GM21381 (cell line): ENCODE measurements around the gene SYNE2.

Experiments used
- ATAC-seq: cut with Tn5 transposase; IDR thresholded peaks from one replicate; pipeline ENCODE4 v1.9.1; 2021; ENCODE audit warnings: mild to moderate bottlenecking, moderate library complexity; ENCODE audit not compliant: unreplicated experiment

SYNE2 gene

DNA sequence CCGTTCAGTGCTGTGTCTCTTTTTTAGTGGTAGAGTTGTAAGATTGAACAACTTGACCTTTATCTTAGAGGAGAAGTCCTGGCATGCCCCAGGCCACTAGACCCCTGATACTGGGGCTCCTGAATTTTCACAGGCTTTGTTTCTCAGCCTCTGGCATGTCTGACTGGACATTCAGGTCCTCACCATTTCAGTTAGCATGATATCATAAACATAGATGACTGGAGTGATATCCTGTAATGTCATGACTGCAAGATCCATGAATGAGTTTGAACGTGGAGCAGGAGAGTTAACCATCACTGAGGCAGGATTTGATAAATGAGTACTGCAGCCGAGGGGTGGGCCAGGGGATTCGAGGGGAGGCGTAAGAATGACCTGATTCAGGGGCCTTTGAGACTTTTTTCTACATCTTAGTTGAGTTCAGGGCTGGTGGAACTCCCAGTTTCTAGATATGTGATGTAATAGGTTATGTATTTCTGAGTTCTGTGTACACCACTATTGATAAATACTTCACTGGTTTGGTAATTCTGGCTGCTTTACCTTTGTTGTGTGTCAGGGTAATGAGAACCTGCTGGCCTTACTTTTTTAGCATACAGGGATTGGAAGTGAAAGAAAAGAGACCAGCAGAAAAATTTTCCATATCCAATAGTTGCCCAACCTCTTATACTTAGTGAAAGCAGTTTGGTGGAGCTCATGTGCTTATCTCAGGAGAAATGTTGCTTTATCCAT lies 217.0 kb downstream of the SYNE2 start:
- ATAC-seq, result no peak

DNA sequence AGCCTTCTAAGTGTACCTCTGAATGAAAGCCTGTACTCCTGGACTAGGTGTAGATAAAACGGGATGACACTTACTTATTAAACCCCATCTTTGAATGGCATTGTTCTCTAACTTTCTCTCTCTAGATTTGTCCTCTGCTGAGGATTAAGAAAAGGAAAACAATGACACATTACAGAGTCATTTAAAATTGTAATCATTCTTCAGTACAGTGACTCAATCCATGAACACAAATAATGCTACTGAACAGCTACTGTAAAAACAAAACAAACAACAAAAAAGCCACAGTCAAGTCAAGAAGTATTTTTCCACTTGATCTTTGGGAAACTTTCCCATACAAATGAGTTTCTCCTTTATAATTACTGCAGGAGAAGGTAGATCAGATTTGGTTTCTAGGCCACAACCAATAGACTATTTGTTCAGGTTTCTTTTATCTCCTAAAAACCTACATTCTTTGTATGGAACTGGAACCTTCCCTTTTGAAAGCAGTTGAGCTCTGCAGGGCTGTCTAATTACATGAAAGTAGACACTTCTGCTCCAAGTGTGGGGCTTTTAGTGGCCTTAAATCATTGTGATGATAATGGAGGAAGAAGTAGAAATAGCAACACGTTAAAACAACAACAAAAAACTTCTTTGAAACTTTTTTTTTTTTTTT lies 222.3 kb downstream of the SYNE2 start:
- ATAC-seq, result no peak

DNA sequence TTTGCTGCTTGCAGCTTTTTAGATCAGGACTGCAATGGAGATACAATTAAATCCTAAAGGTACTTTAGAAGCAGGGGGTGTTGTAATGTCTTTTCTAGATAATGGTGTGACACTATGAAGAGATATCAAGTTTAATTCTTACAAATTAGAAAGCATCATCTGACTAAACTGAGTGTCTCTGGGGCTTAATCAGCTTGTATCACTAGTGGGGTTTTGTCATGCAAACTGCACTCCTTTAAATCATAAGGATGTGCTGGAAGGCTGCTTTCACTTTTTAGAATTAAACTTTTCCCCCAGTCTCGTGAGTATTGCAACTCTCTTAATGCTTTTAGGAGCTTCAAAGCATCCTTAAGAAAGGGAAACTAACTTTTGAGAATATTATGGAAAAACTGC lies 222.8 kb downstream of the SYNE2 start:
- ATAC-seq, result no peak

DNA sequence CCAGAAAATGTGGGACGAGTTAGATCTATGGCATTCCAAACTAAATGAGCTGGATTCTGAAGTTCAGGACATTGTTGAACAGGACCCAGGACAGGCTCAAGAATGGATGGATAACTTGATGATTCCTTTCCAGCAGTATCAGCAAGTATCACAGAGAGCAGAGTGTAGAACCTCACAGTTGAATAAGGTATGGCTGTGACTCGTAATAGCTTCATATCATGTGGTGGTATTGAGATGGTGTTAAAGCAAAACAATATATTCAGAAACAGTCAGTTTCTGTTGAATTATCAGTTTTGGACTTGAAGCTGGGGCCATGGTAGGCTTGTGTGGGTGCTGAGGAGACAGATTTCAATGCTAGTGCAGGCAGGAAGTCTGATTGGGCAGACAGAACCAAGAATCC lies 227.6 kb downstream of the SYNE2 start:
- no peak for ATAC-seq

DNA sequence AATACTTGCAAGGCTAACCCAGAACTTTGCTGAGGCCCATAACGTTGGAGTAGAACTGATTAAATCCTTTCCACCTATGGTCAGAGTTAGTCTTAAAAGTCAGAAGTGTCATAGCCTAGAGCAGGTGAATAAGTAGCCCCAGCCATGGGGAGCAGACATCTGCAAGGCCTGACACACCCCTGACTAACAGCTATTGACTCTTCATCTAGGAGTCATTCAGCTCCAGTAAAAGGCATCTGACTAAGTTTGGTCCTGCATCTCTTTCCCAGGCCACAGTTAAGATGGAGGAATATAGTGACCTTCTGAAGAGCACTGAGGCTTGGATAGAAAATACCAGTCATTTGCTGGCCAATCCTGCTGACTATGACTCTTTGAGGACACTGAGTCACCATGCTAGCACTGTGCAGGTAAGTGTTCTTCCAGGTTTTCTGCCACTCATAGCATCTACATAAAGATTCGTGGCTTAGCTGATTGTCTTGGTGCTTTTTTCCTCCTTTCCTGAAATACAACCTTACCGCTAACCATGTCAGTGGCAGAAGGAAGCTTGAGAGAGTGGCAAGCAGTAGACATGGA lies 228.5 kb downstream of the SYNE2 start:
- no peak for ATAC-seq

DNA sequence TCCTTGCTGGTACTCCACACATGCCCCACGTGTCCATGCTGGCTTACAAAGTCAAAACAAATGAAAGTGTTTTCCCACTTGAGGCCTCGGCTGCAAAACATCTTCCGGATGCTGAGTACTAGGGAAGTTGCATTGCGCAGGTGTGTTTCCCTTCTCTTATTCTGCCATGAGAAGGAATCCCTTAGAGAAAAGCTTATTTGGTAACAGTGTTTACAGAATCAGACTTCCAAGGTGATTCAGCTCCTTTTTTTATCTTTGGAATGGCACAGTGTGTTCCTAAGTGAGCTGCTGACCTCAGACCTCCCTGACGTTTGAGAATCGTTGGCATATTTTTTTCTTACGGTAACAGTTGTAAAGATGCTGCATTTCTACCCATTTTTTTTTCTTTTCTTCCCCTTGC lies 230.0 kb downstream of the SYNE2 start:
- ATAC-seq, result no peak

DNA sequence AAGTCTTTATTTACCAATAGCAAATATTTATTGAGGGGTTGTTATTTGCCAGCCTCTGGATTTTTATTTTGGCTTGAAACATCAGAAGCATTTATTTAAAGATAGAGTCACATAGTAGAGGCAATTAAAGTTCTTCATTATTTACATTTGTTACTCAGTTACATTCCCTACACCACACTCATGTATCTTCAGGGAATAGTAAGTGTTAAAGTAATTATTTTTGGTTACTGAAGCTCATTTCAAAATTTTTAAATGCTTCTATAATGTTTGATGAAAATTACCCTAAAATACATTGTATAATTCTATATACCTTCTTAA lies 235.8 kb downstream of the SYNE2 start:
- no peak for ATAC-seq

DNA sequence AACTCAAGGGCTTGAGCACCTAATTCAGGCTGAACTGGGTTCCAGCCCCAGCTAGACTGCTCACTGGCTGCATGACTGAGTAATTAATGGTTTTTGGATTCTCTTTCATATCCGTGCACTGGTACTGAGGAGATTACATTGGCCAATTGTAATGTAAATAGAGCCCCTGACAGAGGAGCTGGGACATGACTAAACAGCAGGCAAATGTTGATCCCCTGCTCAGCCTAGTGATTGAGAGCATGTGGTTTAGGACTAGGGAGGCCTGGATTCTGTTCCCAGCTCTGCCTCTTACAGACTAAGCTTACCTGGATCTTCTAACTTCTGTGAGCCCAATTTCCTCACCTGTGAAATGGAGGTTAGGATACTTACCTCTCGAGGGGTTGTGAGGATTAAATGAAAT lies 237.1 kb downstream of the SYNE2 start:
- ATAC-seq, result no peak

DNA sequence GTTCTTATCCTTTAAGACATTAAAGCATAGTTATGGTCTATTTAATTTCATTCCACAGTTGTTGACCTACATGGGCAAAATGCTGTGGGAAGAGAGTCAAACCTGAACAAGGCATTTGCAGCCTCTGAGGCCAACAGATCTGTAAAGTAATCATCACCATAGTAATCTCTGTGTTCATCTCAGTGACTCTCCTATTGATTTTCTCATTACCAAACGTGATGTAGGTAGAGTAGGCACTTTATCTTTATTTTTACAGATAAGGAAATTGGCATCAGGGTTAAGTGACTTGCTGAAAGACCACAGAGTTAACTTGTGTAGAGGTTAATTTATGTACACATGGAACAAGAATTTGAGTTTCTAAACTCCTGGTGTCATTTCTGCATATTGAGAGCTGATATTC lies 238.4 kb downstream of the SYNE2 start:
- ATAC-seq, result no peak

DNA sequence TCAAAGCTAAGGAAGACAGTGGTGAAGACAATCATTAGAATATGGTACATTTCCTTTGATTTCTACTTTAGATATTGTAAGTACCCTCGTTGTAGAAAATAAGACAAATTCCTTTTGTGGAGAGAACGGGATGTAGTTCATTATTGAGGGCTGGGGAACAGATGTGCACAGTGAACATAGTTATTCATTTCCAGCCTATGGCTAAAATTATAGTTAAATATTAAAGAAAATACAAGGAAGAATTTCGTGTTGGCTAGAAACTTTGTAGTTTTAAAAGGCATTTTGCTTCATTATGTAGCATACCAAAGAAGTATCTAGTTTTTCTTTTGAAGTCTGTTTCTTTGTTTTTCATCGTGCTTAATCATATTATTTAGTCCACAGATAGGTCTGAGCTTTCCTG lies 239.5 kb downstream of the SYNE2 start:
- ATAC-seq, result no peak

DNA sequence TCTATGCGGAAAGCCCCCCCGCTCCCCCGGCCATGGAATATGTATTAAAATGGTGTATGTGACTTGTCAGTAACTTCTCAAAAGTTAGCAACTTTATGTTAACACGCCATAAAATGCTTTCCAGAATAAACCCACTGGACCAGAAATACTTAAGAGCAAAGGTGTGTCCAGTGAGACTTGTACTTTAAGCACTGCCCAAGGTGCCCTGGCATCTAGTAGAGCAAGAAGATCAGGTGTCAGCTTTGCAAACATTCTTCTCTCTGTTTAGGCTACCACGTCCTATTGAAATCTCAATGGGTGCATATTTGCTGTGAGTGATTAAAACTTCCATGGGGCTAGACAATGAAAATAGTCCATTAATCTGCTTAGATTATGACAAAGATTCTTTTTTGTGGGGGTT lies 240.1 kb downstream of the SYNE2 start:
- no peak for ATAC-seq

DNA sequence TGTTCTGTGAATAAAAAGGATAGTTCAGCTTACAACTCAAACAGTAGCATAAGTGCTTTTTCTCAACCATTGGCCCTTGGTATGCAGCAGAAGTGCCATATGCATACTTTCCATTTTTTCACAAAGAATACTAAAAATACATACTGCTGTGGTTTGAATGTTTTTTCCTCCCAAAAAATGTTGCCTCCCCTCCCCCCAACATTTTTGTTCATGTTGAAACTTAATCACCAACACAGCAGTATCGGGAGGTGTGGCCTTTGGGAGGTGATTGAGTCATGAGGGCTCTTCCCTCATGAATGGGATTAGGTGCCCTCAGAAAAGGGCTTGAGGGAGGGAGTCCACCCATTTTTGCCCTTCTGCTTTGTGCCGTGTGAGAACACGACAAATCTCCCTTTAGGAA lies 242.8 kb downstream of the SYNE2 start:
- no peak for ATAC-seq

DNA sequence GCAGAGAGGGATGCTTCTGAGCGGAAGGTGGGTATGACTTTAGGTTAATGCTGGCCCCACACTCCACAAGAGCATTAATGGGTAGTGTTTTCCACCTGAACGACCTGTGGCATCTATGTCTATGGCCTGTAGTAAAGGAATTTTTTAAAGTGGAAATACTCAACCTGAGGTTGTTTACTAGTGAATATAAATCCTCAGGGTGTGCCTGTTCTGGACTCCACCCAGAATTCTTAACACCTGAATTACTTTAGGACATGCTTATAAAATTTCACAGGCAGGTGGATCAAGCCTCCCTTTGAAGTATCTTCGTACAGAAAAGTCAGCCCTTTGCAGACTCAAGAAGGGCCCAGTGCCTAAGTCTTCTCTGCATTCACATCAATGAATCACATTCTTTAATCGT lies 245.3 kb downstream of the SYNE2 start:
- no peak for ATAC-seq

DNA sequence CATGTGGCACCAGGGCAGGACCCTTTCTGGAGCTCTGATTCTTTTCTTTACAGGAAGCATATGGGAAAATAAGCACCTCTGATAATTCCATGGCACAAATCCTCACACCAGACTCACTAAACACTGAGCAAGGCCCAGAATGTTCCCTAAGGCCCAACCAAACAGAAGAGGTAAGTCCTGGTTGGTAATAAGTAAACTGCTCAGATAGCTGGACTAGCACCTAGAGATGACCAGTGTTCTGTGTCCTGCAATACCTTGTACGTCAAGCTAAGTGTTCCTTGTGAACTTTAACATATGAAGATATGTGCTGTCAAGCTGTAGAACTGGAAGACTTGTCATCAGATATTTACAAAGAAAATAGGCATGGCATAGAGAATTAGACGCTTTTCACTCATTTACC lies 254.6 kb downstream of the SYNE2 start:
- ATAC-seq, result no peak

DNA sequence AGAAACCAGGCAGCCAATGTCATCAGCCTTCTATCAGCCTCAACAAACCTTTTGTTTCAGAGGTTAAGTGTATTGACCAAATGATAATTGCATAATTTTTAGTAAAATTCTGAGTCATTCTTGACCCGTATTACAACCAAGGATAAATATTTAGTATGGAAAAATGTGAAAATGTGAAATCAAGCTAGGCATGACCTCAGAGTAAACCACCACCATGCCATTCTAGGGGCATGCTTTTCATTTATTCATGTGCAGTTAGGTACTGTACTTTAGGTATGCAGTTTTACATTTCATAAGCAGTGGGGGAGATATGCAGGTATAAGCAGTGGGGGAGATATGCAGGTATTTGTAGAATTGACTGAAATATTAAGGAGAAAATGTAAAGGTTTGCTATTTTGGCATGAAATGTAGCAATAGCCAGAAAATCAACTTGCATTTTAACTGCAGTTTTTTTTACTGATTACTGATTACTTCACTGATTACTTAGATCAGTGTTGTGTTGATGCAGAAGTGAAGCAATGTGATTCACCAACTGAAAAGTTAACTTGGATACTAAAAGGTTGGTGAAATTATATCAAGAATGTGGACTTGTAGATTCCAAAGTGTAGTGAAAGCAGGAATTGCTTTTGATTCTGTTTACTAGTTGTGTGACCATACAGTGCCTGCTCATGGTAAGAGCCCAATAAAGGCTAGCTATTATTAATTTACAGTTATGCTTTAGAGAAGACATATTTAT lies 257.2 kb downstream of the SYNE2 start:
- ATAC-seq, result no peak

DNA sequence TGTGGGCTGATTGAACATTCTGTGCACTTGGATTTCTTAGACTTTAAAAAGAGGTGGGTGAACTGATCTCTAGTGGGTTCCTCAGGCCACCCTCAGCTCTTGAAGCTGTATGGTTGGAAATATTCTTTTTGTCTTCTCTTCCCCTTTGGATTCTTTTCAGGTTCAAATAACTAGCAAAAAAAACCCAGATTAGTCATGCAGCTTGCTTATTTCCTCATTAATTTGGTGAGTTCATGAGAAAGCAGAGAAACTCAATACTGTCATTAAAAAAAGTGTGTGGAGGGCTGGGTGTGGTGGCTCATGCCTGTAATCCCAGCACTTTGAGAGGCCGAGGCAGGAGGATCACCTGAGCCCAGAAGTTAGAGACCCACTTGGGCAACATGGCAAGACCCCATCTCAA lies 258.0 kb downstream of the SYNE2 start:
- no peak for ATAC-seq

DNA sequence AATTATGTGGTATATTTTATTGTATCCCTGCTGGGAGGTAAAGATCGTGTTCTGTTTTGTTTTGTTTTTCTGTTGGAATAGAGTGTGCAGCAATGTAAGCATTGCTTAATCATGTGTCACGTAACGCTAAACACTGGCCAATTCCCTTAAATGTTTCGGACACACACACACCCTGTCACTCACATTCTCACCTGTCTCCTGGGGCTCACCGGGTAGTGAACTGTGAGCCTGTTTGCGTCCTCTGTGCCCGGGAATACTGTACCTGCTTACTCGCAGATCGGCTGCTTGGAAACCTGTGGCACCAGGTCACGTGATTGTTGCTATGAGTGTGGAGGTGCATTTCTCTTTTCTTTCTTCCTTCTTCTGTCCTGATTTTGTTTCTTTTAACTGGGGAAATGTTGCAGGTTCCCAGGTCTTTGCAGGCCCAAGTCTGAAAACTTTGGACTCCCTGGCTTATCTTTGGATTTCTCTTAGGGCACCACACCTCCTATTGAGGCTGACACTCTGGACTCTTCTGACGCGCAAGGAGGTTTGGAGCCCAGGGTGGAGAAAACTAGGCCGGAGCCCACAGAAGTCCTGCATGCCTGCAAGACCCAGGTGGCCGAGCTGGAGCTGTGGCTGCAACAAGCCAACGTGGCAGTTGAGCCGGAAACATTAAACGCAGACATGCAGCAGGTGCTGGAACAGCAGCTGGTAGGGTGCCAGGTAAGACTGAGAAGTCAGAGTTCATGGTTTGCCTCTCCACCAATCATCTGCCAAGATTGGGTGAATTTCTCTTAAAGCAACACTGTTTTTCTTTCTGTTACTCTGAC lies 260.3 kb downstream of the SYNE2 start:
- no peak for ATAC-seq

DNA sequence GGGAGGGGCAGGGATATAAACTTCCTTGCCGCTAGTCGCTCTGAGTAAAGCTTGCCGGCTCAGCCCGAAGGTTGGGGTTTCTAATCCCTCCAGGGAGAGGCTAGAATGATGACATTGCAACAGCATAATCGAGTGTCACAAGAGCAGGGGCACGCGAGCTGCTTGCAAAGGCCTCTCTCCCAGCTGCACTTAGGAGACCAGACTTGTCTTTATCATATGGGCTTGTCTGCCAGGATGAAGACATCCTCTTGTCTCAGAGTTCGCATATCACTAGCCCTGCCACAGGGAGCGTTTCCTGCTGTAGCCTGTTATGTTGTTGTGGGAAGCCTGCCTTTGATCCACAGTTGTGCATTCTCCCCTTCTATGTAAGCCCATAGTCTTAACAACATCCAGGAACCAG lies 261.4 kb downstream of the SYNE2 start:
- ATAC-seq, result no peak

DNA sequence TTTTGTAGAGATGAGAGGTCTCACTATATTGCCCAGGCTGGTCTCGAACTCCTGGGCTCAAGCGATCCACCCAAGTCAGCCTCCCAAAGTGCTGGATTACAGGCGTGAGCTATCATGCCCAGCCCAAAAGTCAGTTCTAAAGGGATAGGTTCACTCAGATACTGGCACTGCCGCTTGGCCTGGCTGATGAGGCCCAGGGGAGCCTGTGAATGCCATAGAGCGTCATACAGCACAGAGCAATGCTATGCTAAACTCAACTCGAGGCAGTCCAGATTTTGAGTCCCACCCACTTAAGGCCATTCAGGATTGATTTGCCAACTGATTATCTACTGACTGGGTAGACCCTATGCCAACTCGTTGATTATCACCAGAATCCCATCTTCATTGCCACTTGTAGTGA lies 262.0 kb downstream of the SYNE2 start:
- ATAC-seq, result no peak

DNA sequence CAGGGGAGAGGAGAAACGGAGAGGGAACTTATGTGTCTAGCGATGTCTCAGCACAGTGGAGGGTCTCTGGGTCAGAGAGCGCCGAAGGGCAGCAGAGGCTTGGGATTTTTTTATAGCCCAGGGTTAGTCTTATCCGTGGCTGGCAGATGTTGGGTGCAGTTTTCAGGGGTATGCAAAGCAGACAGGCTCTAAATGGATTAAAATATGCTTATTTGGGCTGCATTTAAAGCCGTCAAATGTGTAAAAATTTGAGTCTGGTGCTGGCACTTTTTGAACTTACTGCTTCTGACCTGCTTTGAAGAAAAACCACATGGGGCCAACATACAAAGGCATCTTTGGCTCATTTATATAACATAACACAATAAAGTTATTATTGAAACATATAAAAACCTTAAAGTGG lies 262.6 kb downstream of the SYNE2 start:
- ATAC-seq, result no peak

DNA sequence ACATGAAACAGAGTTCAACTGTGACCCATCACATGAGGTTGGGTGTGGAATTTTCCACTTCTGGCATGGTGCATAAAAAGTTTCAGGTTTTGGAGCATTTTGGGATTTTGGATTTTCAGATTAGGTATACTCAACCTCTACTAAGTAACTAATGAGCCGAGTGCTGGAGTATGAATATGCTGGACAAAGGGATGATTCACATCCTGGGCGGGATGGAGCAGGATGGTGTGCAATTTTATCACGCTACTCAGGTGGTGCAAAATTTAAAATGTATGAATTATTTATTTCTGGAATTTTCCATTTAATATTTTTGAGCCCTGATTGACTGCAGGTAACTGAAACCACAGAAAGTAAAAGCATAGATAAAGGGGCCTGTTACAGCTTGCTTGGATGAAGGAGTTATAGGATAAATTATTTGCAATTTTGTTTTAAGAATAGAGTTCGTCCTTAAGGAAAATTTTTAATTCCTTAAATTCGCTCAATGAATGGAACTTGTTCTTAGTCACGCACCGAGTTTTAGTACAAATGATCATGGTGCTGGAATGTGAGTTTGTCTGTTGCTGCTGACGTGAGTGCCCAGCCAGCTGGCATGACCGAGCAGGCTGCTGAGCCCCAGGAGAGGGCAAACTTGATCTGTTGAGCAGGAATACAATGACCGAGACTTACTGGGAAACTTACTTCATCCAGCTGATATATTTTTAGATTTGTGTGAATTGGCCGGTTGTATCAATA lies 265.0 kb downstream of the SYNE2 start:
- ATAC-seq, result no peak
